ENCODE data around the gene CNTN6. TPM values are rescaled to one million over a fixed set of nuclear protein-coding genes. Genes with fewer than 3 reads are reported as not detected.

CNTN6 gene
- total RNA-seq, 3 donors from 2014 or later, result 0.32 TPM; not detected in 2

DNA sequence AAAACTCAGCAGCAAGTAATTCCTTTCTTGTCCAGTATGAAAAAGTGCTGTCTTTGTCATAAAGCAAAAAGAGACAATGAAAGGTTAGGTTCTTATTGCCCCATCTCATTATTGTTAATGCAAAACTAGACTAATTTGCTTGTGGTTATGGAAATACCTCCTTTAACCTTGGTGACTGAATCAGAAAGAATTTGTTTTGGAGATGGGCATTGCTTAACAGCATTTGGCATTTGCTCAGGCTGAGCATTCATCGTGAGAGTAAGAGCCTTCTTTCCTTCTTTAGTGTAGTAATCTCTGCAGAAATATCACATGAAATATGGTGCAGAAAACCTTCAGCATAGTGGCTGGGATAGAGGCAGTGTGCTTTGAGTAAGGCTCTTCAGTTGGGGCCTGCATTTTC is 103.1 kb downstream of the CNTN6 start:
- no peaks in the 10 kb centered on the region for H3K4me1 ChIP-seq (ENCODE audit: low read depth)
- H3K9me3 ChIP-seq, result no peaks in the 10 kb centered on the region
- no peaks in the 10 kb centered on the region for H3K36me3 ChIP-seq (ENCODE audit: low read depth)
- DNase-seq, result no peak
- ATAC-seq, result no peak
- intact Hi-C loops (cut with DNase I, micrococcal nuclease), result no loop called here
- no peak for TF ChIP-seq CTCF (IDR thresholded peaks at IDR 0.05)
- no peak overlapping the region for H3K4me3 ChIP-seq

GRCh38 chr3:1197051-1197450 is 104.2 kb downstream of the CNTN6 start:
- no peak for ATAC-seq
- Histone ChIP-seq H3K36me3 (ENCODE audit: low read depth) (no peaks in the 10 kb centered on the region), H3K4me1 (ENCODE audit: low read depth) (no peaks in the 10 kb centered on the region), H3K4me3 (no peak overlapping the region), H3K9me3 (no peaks in the 10 kb centered on the region)
- TF ChIP-seq CTCF (IDR thresholded peaks at IDR 0.05), result no peak
- intact Hi-C loops (cut with DNase I, micrococcal nuclease), result no loop called here
- no peak for DNase-seq

DNA sequence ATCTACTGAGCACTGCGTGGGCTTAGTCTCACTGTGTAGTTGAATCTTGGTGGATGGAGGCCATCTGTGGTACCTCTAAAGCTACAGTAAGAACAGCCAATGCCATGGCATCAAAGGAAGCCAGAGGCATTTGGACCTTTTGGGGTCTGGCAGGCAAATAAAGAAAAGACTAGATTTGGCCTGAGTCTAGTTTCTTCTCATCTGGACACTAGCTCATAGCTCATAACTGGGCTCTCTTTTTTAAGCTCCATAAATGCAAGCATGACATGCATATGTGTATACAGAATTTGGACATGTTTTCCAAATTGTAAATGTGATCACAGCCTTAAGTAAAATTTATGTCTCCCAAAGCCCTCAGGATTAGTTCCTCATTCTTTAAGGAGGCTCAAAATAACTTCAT is 107.5 kb downstream of the CNTN6 start:
- Histone ChIP-seq H3K9me3 (no peaks in the 10 kb centered on the region), H3K36me3 (ENCODE audit: low read depth) (no peaks in the 10 kb centered on the region), H3K4me3 (no peak overlapping the region), H3K4me1 (ENCODE audit: low read depth) (no peaks in the 10 kb centered on the region)
- no peak for TF ChIP-seq CTCF (IDR thresholded peaks at IDR 0.05)
- ATAC-seq (no peak), DNase-seq (no peak)
- intact Hi-C loops (cut with DNase I, micrococcal nuclease), result no loop called here

DNA sequence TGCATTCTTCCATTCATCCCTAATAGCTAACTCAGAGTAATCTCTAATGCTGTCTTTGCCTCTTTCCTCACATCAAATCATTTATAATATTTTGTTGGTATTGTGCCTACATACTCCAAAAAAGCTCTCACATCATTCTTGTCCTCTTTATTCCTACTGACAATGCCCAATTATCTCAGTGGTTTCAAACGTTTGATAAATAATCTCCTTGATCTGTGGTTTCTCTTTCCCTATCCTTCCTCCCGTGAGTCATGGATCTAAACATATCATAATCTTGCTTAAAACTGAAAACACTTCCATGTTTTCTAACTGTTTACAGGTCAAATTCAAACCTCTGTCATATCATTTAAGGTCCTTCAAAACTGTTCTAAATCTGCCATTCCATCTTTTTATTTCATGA is 115.1 kb downstream of the CNTN6 start:
- H3K4me1 ChIP-seq (ENCODE audit: low read depth), result no peaks in the 10 kb centered on the region
- intact Hi-C loops (cut with DNase I, micrococcal nuclease), result no loop called here
- DNase-seq (no peak), ATAC-seq (no peak)
- no peaks in the 10 kb centered on the region for H3K9me3 ChIP-seq
- no peak overlapping the region for H3K4me3 ChIP-seq
- no peak for TF ChIP-seq CTCF (IDR thresholded peaks at IDR 0.05)
- no peaks in the 10 kb centered on the region for H3K36me3 ChIP-seq (ENCODE audit: low read depth)

- TF ChIP-seq CTCF (IDR thresholded peaks at IDR 0.05), result no peak
- intact Hi-C loops (cut with DNase I, micrococcal nuclease), result no loop called here
- ATAC-seq (no peak), DNase-seq (no peak)
- Histone ChIP-seq H3K9me3 (no peaks in the 10 kb centered on the region), H3K36me3 (ENCODE audit: low read depth) (no peaks in the 10 kb centered on the region), H3K4me3 (no peak overlapping the region), H3K4me1 (ENCODE audit: low read depth) (no peaks in the 10 kb centered on the region)
These were observed 122.1 kb downstream of the CNTN6 start for GRCh38 chr3:1214933-1215332.

DNA sequence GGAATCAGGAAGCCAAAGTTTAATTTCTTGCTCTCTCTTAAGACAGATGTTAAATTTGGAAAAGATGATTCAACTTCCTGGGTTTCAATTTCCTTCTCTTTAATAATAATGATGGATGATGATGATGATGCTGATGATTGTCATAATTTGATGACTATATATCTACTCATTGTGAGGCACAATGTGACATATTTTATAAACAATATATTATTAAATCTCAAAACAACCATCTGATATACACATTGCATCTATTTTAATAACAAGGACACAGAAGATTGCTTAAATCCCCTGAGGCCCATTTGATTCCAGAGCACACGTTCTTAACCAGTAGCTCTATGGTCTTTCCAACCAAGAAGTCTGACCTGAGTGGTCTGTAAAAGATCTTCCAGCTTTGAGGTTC is 124.0 kb downstream of the CNTN6 start:
- Histone ChIP-seq H3K4me3 (no peak overlapping the region), H3K36me3 (ENCODE audit: low read depth) (no peaks in the 10 kb centered on the region), H3K4me1 (ENCODE audit: low read depth) (no peaks in the 10 kb centered on the region), H3K9me3 (no peaks in the 10 kb centered on the region)
- no peak for ATAC-seq
- no peak for DNase-seq
- TF ChIP-seq CTCF (IDR thresholded peaks at IDR 0.05), result no peak
- intact Hi-C loops (cut with DNase I, micrococcal nuclease), result no loop called here
